ENCODE measurements around the gene AGGF1.

AGGF1 gene

DNA sequence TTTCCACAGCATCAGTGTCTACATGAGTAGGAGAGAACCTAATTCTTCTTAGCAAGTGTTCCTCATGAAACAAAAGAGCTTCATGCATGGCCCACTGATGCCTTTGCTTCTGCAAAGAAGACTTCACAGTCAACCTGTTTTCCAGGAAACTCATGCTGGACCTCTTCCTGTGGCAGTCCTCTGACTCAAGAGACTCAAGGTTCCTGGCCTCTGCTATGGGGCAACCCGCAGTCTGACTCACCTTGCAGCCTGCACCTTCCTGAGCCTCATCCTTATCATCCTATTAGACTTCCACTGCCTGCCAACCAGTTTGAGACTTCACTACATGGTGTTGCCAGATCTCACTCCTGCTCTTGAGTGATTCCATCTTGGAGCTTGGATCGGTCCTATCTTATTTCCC lies 17.6 kb upstream of the AGGF1 start:
- Histone ChIP-seq H3K4me3 (ENCODE audit: low read depth in 1 of 2, low read length in 2 of 2) (no peak overlapping the region), H3K27me3 (ENCODE audit: insufficient read depth, low read length, poor library complexity) (no peaks in the 10 kb centered on the region), H3K4me1 (ENCODE audit: insufficient read depth, low read length) (no peaks in the 10 kb centered on the region), H4K20me1 (ENCODE audit: insufficient read depth, low read length) (no peaks in the 10 kb centered on the region), H3K4me2 (ENCODE audit: insufficient read depth, low read length) (no peak overlapping the region), H2AFZ (ENCODE audit: low read depth, low read length) (no peak overlapping the region), H3K79me2 (ENCODE audit: insufficient read depth, low read length) (no peaks in the 10 kb centered on the region), H3K9ac (ENCODE audit: low read depth, low read length) (no peak overlapping the region), H3K36me3 (ENCODE audit: insufficient read depth, low read length) (no peaks in the 10 kb centered on the region), H3K9me3 (ENCODE audit: insufficient read depth, low read length, severe bottlenecking) (no peaks in the 10 kb centered on the region), H3K27ac (ENCODE audit: low read length) (no peak overlapping the region)
- ATAC-seq (ENCODE audit: insufficient read depth, low read depth), result no peak
- no peak for DNase-seq
- TF ChIP-seq, protein P1, sequence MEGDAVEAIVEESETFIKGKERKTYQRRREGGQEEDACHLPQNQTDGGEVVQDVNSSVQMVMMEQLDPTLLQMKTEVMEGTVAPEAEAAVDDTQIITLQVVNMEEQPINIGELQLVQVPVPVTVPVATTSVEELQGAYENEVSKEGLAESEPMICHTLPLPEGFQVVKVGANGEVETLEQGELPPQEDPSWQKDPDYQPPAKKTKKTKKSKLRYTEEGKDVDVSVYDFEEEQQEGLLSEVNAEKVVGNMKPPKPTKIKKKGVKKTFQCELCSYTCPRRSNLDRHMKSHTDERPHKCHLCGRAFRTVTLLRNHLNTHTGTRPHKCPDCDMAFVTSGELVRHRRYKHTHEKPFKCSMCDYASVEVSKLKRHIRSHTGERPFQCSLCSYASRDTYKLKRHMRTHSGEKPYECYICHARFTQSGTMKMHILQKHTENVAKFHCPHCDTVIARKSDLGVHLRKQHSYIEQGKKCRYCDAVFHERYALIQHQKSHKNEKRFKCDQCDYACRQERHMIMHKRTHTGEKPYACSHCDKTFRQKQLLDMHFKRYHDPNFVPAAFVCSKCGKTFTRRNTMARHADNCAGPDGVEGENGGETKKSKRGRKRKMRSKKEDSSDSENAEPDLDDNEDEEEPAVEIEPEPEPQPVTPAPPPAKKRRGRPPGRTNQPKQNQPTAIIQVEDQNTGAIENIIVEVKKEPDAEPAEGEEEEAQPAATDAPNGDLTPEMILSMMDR (IDR thresholded peaks at IDR 0.05; ENCODE audit: borderline replicate concordance, extremely low read depth, low read length, poor library complexity, severe bottlenecking), result no peak
- no peak for TF ChIP-seq EZH2 (IDR thresholded peaks at IDR 0.05; ENCODE audit: borderline replicate concordance, low read depth, low read length, severe bottlenecking)

DNA sequence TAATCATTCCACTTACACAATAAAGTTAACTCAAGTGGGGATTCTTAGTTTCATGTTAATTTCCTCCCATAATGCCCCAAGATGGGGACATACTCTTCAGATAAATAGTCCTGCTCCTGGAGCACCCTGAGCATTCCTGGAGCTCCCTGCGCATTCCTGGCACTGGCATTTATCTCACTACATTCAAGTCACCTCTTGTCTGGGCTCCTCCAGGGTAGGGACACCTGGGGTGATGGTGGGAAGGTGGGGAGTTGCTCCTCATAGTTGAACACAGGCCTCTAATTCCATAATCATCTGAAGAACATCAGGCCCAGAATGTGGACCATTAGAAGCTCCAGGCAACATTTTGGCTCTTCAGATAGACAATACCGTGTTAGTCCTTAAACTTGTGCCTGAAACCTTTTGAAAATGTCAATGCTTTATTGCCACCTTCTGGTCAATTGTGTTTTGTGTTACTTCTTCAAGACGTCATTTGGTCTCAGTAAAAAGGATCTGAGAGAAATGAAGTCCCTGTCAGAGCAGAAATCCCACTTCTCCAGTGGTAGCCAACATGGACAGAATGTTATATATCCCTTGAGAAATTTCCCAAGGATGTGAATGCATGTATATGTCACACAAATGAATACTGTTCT lies 14.2 kb upstream of the AGGF1 start:
- Histone ChIP-seq H3K4me2 (ENCODE audit: insufficient read depth, low read length) (no peak overlapping the region), H4K20me1 (ENCODE audit: insufficient read depth, low read length) (no peaks in the 10 kb centered on the region), H3K36me3 (ENCODE audit: insufficient read depth, low read length) (no peaks in the 10 kb centered on the region), H3K4me3 (ENCODE audit: low read depth in 1 of 2, low read length in 2 of 2) (no peak overlapping the region), H3K27me3 (ENCODE audit: insufficient read depth, low read length, poor library complexity) (no peaks in the 10 kb centered on the region), H2AFZ (ENCODE audit: low read depth, low read length) (no peak overlapping the region), H3K79me2 (ENCODE audit: insufficient read depth, low read length) (no peaks in the 10 kb centered on the region), H3K4me1 (ENCODE audit: insufficient read depth, low read length) (no peaks in the 10 kb centered on the region), H3K9me3 (ENCODE audit: insufficient read depth, low read length, severe bottlenecking) (no peaks in the 10 kb centered on the region), H3K27ac (ENCODE audit: low read length) (no peak overlapping the region), H3K9ac (ENCODE audit: low read depth, low read length) (no peak overlapping the region)
- DNase-seq, result no peak
- no peak for ATAC-seq (ENCODE audit: insufficient read depth, low read depth)
- TF ChIP-seq, protein P1 (IDR thresholded peaks at IDR 0.05; ENCODE audit: borderline replicate concordance, extremely low read depth, low read length, poor library complexity, severe bottlenecking), result peak; percentile 14
- TF ChIP-seq EZH2 (IDR thresholded peaks at IDR 0.05; ENCODE audit: borderline replicate concordance, low read depth, low read length, severe bottlenecking), result no peak

DNA sequence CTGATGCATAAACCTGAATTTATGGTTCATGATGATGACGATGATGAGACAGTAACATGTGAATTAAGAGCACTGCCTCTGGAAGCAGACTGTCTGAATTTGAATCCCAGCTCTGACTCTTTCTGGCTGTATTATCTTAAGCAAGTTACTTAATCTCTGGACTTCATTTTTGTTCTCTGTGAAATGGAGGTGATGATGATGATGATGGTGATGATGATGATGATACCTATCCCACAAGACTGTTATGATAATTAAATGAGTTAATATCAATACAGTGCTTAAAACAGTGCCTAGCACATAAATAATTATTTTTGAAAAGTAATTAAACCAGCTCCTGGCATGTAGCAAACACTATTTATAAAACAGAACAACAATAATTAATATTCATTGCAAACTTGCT lies 13.2 kb upstream of the AGGF1 start:
- no peak overlapping the region for H3K4me3 ChIP-seq (ENCODE audit: low read depth in 1 of 2, low read length in 2 of 2)
- H2AFZ ChIP-seq (ENCODE audit: low read depth, low read length), result no peak overlapping the region
- ATAC-seq (ENCODE audit: insufficient read depth, low read depth) (no peak), DNase-seq (no peak)
- H3K9me3 ChIP-seq (ENCODE audit: insufficient read depth, low read length, severe bottlenecking), result no peaks in the 10 kb centered on the region
- H3K4me2 ChIP-seq (ENCODE audit: insufficient read depth, low read length), result no peak overlapping the region
- H3K9ac ChIP-seq (ENCODE audit: low read depth, low read length), result no peak overlapping the region
- H3K27me3 ChIP-seq (ENCODE audit: insufficient read depth, low read length, poor library complexity), result no peaks in the 10 kb centered on the region
- no peaks in the 10 kb centered on the region for H3K79me2 ChIP-seq (ENCODE audit: insufficient read depth, low read length)
- H3K36me3 ChIP-seq (ENCODE audit: insufficient read depth, low read length), result no peaks in the 10 kb centered on the region
- no peak overlapping the region for H3K27ac ChIP-seq (ENCODE audit: low read length)
- no peaks in the 10 kb centered on the region for H3K4me1 ChIP-seq (ENCODE audit: insufficient read depth, low read length)
- no peaks in the 10 kb centered on the region for H4K20me1 ChIP-seq (ENCODE audit: insufficient read depth, low read length)
- TF ChIP-seq, protein P1 (IDR thresholded peaks at IDR 0.05; ENCODE audit: borderline replicate concordance, extremely low read depth, low read length, poor library complexity, severe bottlenecking), result no peak
- no peak for TF ChIP-seq EZH2 (IDR thresholded peaks at IDR 0.05; ENCODE audit: borderline replicate concordance, low read depth, low read length, severe bottlenecking)
